HG02981 (cell line): ENCODE measurements around the gene THPO.
"Not testable (repeated sequence)": the region's sequence is repeated elsewhere in the genome, so short reads cannot be mapped to it uniquely, and the experiment has no call there.

Experiments
- ATAC-seq: cut with Tn5 transposase; IDR thresholded peaks from one replicate; pipeline ENCODE4 v1.9.1; 2021; ENCODE audit warnings: mild to moderate bottlenecking, moderate library complexity; ENCODE audit not compliant: unreplicated experiment

THPO gene

DNA sequence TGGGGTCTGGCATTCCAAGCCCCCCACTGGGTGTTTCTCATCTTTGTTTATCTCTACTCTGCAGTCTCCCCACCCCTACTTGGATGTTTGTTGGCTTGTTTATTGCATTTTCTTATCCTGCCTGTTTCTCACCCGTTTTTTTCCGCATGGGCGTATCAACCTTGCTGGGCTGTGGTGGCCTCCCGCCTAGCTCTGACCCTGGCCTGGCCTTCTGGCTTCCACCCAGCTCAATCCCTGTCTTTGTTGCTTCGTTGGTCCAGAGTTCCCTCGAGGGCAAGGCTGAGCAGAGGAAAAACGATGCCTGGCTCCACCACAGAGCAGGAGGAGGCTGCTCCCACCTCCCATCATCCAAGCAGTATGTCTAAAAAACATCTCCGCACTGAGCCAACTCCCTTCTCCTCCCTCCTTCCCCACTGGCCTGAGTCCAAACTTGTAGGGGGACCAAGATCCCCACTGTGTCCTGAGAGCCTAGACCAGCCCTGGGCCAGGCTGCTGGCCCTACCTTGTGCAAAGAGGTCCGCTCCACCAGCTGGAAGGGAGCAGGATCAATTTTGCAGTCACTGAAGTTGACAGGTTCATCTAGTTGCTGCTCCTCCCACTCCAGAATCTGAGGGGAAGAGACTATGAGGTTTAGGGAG, 26.4 kb downstream of the THPO start:
- no peak for ATAC-seq

- no peak for ATAC-seq
Measured at GRCh38 chr3:184350618-184351017, 27.4 kb downstream of the THPO start.

- ATAC-seq, result no peak
Measured at GRCh38 chr3:184349563-184350470, 28.2 kb downstream of the THPO start.

DNA sequence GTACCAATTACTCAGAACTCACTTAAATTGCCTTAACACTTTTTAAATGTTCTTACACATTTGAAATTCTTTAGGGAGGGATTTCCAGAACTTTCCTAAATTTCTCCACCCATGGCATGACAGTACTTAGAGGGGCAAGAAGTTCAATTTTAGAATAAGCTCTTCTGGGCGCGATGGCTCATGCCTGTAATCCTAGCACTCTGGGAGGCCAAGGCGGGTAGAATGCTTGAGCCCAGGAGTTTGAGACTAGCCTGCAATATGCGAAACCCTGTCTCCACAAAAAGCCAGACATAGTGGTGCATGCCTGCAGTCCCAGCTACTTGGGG, 30.0 kb downstream of the THPO start:
- no peak for ATAC-seq

- ATAC-seq, result no peak
Measured at GRCh38 chr3:184347321-184348056, 30.5 kb downstream of the THPO start.

- no peak for ATAC-seq
Measured at GRCh38 chr3:184346480-184347190, 31.4 kb downstream of the THPO start.

DNA sequence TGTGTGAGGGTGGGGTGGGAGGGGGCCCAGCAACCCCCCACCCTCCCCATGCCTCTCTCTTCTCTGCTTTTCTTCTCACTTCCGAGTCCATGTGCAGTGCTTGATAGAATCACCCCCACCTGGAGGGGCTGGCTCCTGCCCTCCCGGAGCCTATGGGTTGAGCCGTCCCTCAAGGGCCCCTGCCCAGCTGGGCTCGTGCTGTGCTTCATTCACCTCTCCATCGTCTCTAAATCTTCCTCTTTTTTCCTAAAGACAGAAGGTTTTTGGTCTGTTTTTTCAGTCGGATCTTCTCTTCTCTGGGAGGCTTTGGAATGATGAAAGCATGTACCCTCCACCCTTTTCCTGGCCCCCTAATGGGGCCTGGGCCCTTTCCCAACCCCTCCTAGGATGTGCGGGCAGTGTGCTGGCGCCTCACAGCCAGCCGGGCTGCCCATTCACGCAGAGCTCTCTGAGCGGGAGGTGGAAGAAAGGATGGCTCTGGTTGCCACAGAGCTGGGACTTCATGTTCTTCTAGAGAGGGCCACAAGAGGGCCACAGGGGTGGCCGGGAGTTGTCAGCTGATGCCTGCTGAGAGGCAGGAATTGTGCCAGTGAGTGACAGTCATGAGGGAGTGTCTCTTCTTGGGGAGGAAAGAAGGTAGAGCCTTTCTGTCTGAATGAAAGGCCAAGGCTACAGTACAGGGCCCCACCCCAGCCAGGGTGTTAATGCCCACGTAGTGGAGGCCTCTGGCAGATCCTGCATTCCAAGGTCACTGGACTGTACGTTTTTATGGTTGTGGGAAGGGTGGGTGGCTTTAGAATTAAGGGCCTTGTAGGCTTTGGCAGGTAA, 32.5 kb downstream of the THPO start:
- no peak for ATAC-seq

- no peak for ATAC-seq
Measured at GRCh38 chr3:184344579-184345316, 33.3 kb downstream of the THPO start.

DNA sequence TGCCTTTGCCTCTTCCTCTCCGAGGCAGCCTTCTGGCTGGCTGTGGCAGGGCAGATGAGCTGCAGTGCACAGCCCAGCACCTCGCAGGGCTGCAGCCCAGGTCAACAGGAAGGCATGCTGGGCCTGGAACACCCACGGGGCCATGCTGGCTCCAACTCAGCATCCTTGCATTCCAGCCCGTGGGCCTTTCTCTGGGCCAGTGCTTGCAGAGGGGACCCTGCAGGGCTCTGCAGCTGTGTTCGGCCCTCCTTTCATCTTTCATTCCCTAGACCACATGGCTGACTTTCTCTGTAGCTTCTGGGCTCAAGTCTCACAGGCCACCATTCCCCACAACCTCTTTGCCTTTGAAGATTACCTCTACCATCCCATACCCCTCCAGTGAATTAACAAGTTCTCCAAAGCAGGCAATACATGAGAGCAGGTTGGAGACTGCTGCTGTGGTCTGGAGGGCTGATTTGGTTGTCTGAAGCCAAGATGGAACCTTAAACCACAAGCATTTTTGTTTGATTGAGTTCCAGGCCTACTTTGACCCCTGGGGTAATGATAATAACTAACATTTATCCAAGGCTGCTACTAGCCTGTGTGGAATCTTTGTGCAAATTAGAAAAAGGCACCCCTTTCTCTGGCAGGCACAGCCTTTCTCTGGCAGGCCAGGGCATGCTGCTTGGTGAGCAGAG, 34.7 kb downstream of the THPO start:
- ATAC-seq, result no peak

- ATAC-seq, result no peak
Measured at GRCh38 chr3:184341925-184342324, 36.1 kb downstream of the THPO start.

DNA sequence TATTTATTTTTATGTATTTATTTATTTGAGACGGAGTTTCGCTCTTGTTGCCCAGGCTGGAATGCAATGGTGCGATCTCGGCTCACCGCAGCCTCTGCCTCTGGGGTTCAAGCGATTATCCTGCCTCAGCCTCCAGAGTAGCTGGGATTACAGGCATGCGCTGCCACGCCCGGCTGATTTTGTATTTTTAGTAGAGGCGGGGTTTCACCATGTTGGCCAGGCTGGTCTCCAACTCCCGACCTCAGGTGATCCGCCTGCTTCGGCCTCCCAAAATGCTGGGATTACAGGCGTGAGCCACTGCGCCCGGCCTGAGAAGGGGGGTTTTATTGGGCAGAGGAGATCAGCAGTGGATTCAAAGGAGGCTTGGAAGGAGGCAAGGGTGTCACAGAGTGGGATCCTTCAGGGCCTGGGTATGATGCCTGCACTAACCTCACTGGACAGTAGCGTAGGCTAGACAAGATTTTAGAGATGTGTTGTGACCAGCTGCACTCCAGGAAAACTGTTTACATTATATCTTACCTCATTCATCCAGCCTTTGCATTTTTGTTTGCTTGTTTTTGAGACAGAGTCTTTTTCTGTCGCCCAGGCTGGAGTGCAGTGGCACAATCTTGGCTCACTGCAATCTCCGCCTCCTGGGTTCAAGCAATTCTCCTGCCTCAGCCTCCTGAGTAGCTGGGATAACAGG, 38.4 kb downstream of the THPO start:
- not testable (repeated sequence) for ATAC-seq

GRCh38 chr3:184339001-184339400, 39.0 kb downstream of the THPO start:
- no peak for ATAC-seq

- no peak for ATAC-seq
Measured at GRCh38 chr3:184338511-184338945, 39.5 kb downstream of the THPO start.

DNA sequence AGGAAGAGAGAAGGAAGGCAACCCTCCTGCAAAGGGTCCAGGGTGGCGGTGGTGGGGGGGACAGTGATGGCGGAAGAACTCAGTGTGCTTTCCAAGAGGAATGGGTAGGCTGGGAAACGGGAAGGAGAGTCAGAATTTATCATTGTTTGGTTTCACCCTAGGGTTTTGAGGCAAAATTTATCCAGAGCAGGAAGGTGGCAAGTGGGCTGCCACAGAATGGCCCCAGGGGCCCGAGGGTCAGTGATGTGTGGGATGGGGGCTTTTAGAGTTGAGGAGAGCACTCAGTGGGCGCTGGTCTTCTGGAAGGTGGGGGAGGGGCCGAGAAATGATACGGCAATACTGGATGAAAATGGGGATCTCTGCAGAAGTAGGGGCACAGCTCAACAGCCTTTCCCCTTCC, 40.0 kb downstream of the THPO start:
- no peak for ATAC-seq

- ATAC-seq, result no peak
Measured at GRCh38 chr3:184337399-184337714, 40.6 kb downstream of the THPO start, which contains the start of gene FAM131A. TSS of gene FAM131A (plus strand) at chr3:184337600. CDS start at chr3:184337631, 31 bp downstream.

DNA sequence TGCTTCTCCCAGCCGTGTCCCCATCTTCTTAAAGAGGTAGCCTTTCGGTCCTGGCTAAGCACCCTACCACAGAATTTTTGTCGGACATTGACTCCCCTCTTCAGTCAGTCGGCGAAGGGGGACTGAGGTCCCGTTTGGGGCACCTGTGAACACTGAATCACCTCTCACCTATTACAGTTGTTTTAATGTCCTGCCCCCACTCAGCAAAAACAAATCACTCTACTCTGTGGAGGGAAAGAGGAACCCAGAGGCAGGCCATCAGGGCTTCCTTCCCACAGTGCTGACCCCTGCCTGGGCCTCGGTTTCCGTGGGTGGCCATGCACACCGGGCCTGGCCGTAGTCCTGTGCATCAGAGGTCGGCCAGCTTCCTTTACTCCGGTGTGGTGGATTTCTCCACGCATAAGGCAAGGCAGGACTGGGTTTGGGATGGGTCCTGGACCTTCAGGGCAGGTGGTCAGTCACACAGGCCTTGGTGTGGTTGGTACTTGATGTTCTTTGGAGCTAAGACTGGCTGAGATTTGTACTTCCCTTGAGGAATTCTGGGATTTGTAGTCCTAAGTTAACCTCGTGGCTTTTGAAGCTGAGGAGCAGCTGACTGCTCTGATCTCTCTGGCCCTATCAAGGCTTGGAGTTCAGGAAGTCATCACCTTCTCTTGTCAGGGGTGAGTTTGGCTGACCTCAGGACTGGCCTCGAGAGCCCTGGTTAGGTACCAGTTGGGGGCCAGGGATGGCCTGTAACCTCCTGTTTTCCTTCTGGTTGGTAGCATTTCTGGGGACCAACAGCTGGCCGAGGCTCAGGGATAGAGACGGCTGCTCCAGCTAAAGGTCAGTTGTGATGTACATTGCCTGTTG, 41.2 kb downstream of the THPO start:
- ATAC-seq, result no peak
